ENCODE results near the gene UBASH3B.
"Not testable (repeated sequence)": the region's sequence is repeated elsewhere in the genome, so short reads cannot be mapped to it uniquely, and the experiment has no call there.

Gene UBASH3B, protein sequence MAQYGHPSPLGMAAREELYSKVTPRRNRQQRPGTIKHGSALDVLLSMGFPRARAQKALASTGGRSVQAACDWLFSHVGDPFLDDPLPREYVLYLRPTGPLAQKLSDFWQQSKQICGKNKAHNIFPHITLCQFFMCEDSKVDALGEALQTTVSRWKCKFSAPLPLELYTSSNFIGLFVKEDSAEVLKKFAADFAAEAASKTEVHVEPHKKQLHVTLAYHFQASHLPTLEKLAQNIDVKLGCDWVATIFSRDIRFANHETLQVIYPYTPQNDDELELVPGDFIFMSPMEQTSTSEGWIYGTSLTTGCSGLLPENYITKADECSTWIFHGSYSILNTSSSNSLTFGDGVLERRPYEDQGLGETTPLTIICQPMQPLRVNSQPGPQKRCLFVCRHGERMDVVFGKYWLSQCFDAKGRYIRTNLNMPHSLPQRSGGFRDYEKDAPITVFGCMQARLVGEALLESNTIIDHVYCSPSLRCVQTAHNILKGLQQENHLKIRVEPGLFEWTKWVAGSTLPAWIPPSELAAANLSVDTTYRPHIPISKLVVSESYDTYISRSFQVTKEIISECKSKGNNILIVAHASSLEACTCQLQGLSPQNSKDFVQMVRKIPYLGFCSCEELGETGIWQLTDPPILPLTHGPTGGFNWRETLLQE

DNA sequence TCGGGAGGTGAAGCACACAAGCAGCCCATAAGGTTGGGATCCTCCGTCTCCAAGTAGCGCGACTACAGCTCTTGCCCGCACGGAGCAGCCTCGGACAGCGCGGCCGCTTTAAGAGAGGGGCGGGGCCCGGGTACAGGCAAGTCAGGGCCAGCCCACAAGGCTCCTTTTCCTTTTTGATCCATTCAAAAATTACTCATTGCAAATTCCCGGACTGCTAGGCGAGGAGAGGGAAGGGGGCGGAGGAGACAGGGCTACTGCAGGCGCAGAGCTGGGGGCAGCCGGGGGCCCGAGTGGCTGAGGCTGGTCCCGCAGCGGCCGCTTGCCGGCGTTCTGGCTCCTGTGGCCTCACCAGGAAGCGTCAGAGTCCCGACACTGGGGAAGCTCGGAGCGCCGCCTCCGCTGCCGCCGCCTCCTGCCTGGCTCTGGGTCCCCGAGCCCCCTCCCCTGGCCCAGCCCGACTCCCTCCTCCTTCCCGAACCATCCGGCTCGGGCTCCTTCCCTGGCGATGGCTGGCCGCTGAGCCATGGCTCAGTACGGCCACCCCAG lies at the start of gene UBASH3B:
UBASH3B (plus strand) TSS at position 196 of the 546 bp plus-strand sequence; CDS start at position 524, 328 bp downstream.
- TF ChIP-seq, protein P1, sequence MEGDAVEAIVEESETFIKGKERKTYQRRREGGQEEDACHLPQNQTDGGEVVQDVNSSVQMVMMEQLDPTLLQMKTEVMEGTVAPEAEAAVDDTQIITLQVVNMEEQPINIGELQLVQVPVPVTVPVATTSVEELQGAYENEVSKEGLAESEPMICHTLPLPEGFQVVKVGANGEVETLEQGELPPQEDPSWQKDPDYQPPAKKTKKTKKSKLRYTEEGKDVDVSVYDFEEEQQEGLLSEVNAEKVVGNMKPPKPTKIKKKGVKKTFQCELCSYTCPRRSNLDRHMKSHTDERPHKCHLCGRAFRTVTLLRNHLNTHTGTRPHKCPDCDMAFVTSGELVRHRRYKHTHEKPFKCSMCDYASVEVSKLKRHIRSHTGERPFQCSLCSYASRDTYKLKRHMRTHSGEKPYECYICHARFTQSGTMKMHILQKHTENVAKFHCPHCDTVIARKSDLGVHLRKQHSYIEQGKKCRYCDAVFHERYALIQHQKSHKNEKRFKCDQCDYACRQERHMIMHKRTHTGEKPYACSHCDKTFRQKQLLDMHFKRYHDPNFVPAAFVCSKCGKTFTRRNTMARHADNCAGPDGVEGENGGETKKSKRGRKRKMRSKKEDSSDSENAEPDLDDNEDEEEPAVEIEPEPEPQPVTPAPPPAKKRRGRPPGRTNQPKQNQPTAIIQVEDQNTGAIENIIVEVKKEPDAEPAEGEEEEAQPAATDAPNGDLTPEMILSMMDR (IDR thresholded peaks at IDR 0.05; ENCODE audit: low read depth, low read length) = no peak
- peak; percentile 88 for DNase-seq (ENCODE audit: low read depth in 2 of 2)

DNA sequence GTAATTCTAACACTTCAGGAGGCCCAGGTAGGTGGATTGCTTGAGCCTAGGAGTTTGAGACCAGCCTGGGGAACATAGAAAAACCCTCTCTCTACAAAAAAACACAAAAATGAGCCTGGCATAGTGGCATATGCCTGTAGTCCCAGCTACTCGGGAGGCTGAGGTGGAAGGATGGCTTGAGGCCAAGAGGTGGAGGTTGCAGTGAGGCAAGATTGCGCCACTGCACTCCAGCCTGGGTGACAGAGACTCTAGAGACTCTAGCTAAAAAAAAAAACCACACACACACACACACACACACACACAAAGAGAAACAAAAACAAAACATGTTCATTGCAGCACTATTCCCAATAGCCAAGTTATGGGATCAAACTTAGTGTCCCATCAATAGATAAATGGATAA lies 48.4 kb upstream of the UBASH3B start:
- H3K4me3 ChIP-seq (replicated peaks in 1 of 2; ENCODE audit: low read depth in 2 of 2, low read length in 2 of 2) = not testable (repeated sequence)
- DNase-seq (ENCODE audit: low read depth in 2 of 2) = peak in 1 of 2 donors; percentile 33

More for the DNA sequence above, at the start of gene UBASH3B:
- H3K4me3 ChIP-seq (replicated peaks in 1 of 2; ENCODE audit: low read depth in 2 of 2, low read length in 2 of 2) = peak within 1 kb of the TSS; percentile 84 to 91

DNA sequence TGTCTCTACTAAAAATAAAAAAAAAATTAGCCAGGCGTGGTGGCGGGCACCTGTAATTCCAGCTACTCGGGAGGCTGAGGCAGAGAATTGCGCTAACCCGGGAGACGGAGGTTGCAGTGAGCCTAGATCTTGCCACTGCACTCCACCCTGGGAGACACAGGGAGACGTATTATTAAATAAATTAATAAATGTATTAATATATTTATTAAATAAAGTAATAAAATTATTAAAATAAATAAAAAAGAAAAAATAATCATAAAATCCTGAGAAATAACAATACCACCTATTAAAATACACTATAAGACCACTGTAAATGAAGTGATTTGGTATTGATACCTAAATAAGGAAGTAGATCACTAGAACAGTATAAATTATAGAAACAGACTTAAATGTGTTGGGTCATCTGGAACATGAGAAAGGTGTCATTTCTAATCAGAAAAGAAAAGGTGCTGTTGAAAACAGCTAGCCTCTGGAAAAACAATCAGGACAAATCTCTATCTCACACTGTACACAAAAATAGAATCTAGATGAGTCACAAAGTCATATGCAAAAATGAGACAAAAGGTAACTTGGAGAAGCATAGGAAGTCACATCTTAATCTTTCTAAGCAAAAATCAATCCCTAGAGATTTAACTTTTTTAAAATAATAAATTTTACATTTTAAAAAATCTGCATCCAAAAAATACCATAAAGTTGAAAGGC lies 43.2 kb upstream of the UBASH3B start:
- TF ChIP-seq, protein P1 (IDR thresholded peaks at IDR 0.05; ENCODE audit: low read depth, low read length) = no peak
- no peak overlapping the region for H3K4me3 ChIP-seq (replicated peaks in 1 of 2; ENCODE audit: low read depth in 2 of 2, low read length in 2 of 2)
- DNase-seq (ENCODE audit: low read depth in 2 of 2) = no peak

DNA sequence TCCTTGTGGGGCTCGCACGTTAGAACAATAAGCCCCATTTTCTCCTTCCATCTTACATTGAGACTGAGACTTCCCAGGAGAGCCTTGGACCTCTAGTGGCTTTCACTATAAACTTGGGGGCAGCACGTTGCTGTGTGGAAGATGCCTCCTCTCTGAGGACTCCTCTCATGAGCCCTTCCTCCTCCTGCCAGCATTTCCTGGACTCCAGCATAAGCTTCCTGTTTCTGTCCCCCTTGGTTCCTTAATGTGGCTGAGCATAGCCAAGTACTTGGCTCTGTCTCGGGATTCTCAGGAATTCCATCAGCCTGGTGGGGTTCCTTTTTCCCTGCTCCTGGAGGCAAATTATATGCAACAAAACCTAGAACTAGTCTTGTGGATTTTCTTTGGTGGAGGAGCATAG lies 38.8 kb upstream of the UBASH3B start:
- DNase-seq (ENCODE audit: low read depth in 2 of 2) = no peak
- H3K4me3 ChIP-seq (replicated peaks in 1 of 2; ENCODE audit: low read depth in 2 of 2, low read length in 2 of 2) = no peak overlapping the region
- TF ChIP-seq, protein P1 (IDR thresholded peaks at IDR 0.05; ENCODE audit: low read depth, low read length) = no peak

DNA sequence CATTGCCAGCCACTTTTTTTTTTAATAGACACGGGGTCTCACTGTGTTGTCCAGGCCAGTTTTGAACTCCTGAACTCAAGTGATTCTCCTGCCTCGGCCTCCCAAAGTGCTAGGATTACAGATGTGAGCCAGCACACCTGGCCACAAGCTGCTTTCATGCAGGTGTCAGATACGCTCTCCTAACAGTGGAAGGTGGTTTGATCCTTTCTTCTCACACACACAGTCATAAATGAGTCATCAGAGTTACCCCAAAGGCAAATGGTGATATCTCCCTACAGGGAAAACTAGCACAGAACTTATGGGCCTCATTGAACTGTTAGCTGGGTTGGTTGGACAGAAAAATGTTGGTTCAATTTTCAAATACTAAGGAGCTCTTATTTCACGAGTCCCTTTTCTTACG lies 38.2 kb upstream of the UBASH3B start:
- DNase-seq (ENCODE audit: low read depth in 2 of 2) = no peak
- TF ChIP-seq, protein P1 (IDR thresholded peaks at IDR 0.05; ENCODE audit: low read depth, low read length) = no peak
- H3K4me3 ChIP-seq (replicated peaks in 1 of 2; ENCODE audit: low read depth in 2 of 2, low read length in 2 of 2) = no peak overlapping the region

DNA sequence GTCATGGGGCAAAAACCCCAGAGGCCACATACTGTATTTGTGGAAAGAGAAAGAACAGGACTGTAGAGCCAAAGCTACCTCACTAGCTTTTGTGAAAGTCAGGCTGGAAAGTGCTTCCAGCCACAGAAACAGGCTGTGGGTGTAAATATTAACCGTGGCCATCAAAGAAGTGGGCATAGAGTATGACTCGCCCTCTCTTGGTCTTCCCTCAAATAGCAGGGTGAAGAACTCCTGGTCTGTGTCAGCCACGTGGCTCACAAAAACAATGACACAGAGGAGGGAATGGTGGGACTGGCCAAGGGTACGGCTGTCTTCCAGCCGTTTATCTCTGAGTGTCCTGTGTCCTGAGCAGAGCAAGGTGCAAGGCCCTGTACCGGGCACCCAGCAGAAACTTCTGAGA lies 37.6 kb upstream of the UBASH3B start:
- no peak overlapping the region for H3K4me3 ChIP-seq (replicated peaks in 1 of 2; ENCODE audit: low read depth in 2 of 2, low read length in 2 of 2)
- TF ChIP-seq, protein P1 (IDR thresholded peaks at IDR 0.05; ENCODE audit: low read depth, low read length) = no peak
- DNase-seq (ENCODE audit: low read depth in 2 of 2) = no peak

DNA sequence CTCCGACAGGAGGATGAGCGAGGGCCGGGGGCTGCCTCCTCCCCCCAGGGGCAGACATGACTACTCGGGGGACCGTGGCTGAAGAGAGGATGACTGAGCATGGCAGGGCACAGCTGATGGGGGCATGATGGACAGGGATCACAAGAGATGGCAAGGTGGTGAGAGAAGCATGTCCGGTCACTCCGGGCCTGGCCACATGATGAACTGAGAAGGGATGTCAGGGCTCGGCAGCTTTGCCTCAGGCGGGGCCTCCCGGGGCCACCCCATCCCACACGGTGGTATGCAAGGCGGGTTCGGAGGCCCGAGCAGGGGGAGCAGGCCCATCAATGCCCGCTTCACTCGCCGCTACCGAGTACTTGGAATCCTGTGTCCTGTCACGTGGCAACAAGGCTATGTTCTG lies 36.6 kb upstream of the UBASH3B start:
- no peak overlapping the region for H3K4me3 ChIP-seq (replicated peaks in 1 of 2; ENCODE audit: low read depth in 2 of 2, low read length in 2 of 2)
- no peak for DNase-seq (ENCODE audit: low read depth in 2 of 2)
- TF ChIP-seq, protein P1 (IDR thresholded peaks at IDR 0.05; ENCODE audit: low read depth, low read length) = no peak

Measured in cardiac fibroblast (primary cell).